Testis (tissue), 2 donors: Measurements from ENCODE around the gene KRT27.

Experiments used
- POLR2A ChIP-seq: fragments of 450-650 bp; IDR thresholded peaks from one replicate; pipeline ENCODE4 v1.6.1; 2017; ENCODE audit warnings: antibody characterized with exemption, mild to moderate bottlenecking, moderate library complexity
- TF ChIP-seq, protein P1 (sequence below), 3 experiments: fragments of 450-650 bp in 2 of 3; fragments of 200-600 bp in 1 of 3; sonication (generic) in 1 of 3; IDR thresholded peaks; one replicate each; pipeline ENCODE4 v1.5.1; 2016 to 2019; ENCODE audit warnings: antibody characterized with exemption in 3 of 3, mild to moderate bottlenecking in 2 of 3, moderate library complexity in 1 of 3

DNA sequence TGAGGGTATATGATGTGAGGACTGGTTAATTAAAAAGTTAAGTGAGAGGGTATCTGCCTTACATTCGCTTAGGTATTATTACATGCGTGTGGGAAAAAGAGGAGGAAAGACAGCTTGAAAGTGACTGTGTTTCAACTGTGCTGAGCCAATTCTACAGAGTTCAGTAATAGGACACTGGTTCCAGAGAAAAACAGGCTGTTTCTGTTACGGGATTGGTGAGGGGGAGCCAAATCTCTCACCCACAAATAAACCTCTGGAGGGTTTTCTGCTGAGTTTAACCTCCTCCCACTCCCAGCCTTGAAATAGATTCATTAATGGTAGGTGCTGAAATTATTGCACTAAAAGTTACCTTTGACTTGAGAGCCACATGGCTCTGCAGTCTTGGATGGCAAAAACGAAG lies 6.4 kb downstream of the KRT27 start:
- TF ChIP-seq, protein P1, sequence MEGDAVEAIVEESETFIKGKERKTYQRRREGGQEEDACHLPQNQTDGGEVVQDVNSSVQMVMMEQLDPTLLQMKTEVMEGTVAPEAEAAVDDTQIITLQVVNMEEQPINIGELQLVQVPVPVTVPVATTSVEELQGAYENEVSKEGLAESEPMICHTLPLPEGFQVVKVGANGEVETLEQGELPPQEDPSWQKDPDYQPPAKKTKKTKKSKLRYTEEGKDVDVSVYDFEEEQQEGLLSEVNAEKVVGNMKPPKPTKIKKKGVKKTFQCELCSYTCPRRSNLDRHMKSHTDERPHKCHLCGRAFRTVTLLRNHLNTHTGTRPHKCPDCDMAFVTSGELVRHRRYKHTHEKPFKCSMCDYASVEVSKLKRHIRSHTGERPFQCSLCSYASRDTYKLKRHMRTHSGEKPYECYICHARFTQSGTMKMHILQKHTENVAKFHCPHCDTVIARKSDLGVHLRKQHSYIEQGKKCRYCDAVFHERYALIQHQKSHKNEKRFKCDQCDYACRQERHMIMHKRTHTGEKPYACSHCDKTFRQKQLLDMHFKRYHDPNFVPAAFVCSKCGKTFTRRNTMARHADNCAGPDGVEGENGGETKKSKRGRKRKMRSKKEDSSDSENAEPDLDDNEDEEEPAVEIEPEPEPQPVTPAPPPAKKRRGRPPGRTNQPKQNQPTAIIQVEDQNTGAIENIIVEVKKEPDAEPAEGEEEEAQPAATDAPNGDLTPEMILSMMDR (IDR thresholded peaks at IDR 0.05) = no peak
- TF ChIP-seq POLR2A = no peak
